NK-92 treated with Interleukin-12 subunit alpha and Interleukin-12 subunit beta, amount 100 ng/mL, for 24 hours (cell line): Measurements from ENCODE around the gene CAPN9.
"Not testable (repeated sequence)": the region's sequence is repeated elsewhere in the genome, so short reads cannot be mapped to it uniquely, and the experiment has no call there.

ENCODE experiments used
- DNase-seq: peaks from one replicate; lab custom pipeline; 2025; lab: John Stamatoyannopoulos, UW

The CAPN9 gene

GRCh38 chr1:230749150-230749549 lies 2.0 kb downstream of the CAPN9 start:
- no peak for DNase-seq

- DNase-seq: no peak
Observed at GRCh38 chr1:230749635-230750034, 2.4 kb downstream of the CAPN9 start.

GRCh38 chr1:230750576-230750975 lies 3.4 kb downstream of the CAPN9 start:
- DNase-seq: no peak

GRCh38 chr1:230750986-230751625 lies 3.9 kb downstream of the CAPN9 start:
- DNase-seq: no peak

- no peak for DNase-seq
Observed at GRCh38 chr1:230752407-230752806, 5.2 kb downstream of the CAPN9 start.

GRCh38 chr1:230753191-230753585 lies 6.0 kb downstream of the CAPN9 start:
- DNase-seq: no peak

- no peak for DNase-seq
Observed at GRCh38 chr1:230753586-230754251, 6.5 kb downstream of the CAPN9 start.

GRCh38 chr1:230754796-230755195 lies 7.6 kb downstream of the CAPN9 start:
- DNase-seq: no peak

GRCh38 chr1:230757856-230758708 lies 10.9 kb downstream of the CAPN9 start:
- DNase-seq: no peak

- DNase-seq: no peak
Observed at GRCh38 chr1:230758709-230759368, 11.7 kb downstream of the CAPN9 start.

- no peak for DNase-seq
Observed at GRCh38 chr1:230759369-230760065, 12.3 kb downstream of the CAPN9 start.

GRCh38 chr1:230760360-230760827 lies 13.2 kb downstream of the CAPN9 start:
- DNase-seq: no peak

GRCh38 chr1:230761443-230762167 lies 14.4 kb downstream of the CAPN9 start:
- no peak for DNase-seq

- DNase-seq: no peak
Observed at GRCh38 chr1:230763927-230764591, 16.9 kb downstream of the CAPN9 start.

GRCh38 chr1:230766318-230766717 lies 19.1 kb downstream of the CAPN9 start:
- DNase-seq: no peak

- DNase-seq: not testable (repeated sequence)
Observed at GRCh38 chr1:230767859-230768612, 20.8 kb downstream of the CAPN9 start.

- no peak for DNase-seq
Observed at GRCh38 chr1:230768903-230769570, 21.8 kb downstream of the CAPN9 start.

- no peak for DNase-seq
Observed at GRCh38 chr1:230770317-230770716, 23.1 kb downstream of the CAPN9 start.

GRCh38 chr1:230771773-230772354 lies 24.7 kb downstream of the CAPN9 start:
- DNase-seq: no peak
